ENCODE results near the gene TBX19.

DNA sequence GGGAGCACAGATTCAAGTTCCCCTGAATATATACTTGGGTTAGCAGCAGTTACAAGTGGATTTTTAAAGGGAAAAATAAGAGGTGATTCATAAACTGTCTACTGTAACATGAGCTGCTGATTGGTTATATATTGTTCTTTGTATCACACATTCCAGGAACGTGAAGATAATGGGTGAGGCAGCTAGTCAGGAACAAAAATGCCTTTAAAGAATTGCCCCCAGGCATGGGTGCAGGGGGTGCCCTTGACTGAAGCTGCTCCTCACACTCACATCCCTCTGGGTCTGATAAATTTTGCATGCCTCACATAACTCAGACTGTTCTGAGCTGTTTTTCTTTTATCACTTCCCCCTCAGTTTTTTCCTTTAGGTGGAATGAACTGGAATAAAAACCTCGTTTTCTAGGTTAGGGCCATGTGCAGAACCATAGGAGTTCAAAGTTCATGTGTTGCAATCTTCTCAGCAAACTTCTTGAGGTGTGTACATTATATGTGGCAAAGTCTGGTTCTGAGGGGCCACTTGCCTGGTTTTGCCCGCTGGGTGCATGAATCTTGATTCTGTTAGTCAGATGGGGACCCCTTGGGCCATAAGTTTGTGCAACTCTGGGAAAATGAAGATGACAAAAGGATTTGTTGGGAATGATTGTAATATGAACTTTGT, 21.1 kb downstream of the TBX19 start:
- TF ChIP-seq, protein P1, sequence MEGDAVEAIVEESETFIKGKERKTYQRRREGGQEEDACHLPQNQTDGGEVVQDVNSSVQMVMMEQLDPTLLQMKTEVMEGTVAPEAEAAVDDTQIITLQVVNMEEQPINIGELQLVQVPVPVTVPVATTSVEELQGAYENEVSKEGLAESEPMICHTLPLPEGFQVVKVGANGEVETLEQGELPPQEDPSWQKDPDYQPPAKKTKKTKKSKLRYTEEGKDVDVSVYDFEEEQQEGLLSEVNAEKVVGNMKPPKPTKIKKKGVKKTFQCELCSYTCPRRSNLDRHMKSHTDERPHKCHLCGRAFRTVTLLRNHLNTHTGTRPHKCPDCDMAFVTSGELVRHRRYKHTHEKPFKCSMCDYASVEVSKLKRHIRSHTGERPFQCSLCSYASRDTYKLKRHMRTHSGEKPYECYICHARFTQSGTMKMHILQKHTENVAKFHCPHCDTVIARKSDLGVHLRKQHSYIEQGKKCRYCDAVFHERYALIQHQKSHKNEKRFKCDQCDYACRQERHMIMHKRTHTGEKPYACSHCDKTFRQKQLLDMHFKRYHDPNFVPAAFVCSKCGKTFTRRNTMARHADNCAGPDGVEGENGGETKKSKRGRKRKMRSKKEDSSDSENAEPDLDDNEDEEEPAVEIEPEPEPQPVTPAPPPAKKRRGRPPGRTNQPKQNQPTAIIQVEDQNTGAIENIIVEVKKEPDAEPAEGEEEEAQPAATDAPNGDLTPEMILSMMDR (IDR thresholded peaks at IDR 0.05) = no peak
- no peak for TF ChIP-seq POLR2A (IDR thresholded peaks at IDR 0.05)

Measured in testis (tissue), 2 donors.